ENCODE data around the gene LIN54. TPM values are rescaled to one million over a fixed set of nuclear protein-coding genes. Genes with fewer than 3 reads are reported as not detected.
A peak's percentile ranks its signal among the peaks of the same experiment; 100 is the strongest.

Gene LIN54
- total and polyA plus RNA-seq, 8 donors: 1.1 to 5.7 (median 3.1) TPM

DNA sequence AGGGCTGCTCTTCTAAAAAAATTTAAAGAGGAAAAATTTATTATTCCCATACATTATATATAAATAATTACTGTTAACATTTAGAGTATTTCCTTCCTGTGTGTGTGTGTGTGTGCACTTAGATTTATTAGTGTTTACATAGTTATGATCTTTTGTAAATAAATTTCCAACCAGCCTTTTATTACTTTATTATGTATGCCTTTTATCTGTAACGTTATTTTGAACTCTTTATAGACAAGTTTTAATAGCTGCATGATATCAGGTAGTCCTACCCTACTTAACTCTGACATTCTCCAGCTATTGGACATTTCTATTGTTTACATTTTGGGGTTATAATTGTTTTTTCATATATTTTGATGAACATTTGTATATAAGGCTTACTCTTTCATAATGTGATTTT, 101.3 kb downstream of the LIN54 start:
- intact Hi-C loops (cut with DNase I): no loop called here
- Histone ChIP-seq H3K27ac (no peak overlapping the region), H3K9me3 (no peaks in the 10 kb centered on the region), H3K4me3 (no peak overlapping the region), H3K27me3 (no peaks in the 10 kb centered on the region), H3K4me1 (peaks cover 0 to 3% (median 0%) of the 10 kb centered on the region in 3 donors), H3K36me3 (no peaks in the 10 kb centered on the region)
- DNase-seq: no peak
- TF ChIP-seq, protein P1, sequence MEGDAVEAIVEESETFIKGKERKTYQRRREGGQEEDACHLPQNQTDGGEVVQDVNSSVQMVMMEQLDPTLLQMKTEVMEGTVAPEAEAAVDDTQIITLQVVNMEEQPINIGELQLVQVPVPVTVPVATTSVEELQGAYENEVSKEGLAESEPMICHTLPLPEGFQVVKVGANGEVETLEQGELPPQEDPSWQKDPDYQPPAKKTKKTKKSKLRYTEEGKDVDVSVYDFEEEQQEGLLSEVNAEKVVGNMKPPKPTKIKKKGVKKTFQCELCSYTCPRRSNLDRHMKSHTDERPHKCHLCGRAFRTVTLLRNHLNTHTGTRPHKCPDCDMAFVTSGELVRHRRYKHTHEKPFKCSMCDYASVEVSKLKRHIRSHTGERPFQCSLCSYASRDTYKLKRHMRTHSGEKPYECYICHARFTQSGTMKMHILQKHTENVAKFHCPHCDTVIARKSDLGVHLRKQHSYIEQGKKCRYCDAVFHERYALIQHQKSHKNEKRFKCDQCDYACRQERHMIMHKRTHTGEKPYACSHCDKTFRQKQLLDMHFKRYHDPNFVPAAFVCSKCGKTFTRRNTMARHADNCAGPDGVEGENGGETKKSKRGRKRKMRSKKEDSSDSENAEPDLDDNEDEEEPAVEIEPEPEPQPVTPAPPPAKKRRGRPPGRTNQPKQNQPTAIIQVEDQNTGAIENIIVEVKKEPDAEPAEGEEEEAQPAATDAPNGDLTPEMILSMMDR (IDR thresholded peaks at IDR 0.05): no peak
- peak; percentile 13 for FAIRE-seq
- ATAC-seq: no peak
- WGBS, 2 donors: 15 to 32% methylated on average over 1 of the region's 1 CpG

- 91 to 96% methylated on average over 3 of the region's 3 CpGs for WGBS, 2 donors
- DNase-seq (no peak), ATAC-seq (no peak), FAIRE-seq (no peak)
- no peak overlapping the region for H3K27ac ChIP-seq
- intact Hi-C loops (cut with DNase I): no loop called here
- no peaks in the 10 kb centered on the region for H3K9me3 ChIP-seq
- TF ChIP-seq, protein P1 (IDR thresholded peaks at IDR 0.05): no peak
- H3K4me1 ChIP-seq: peaks cover 0 to 3% (median 0%) of the 10 kb centered on the region in 3 donors
- H3K36me3 ChIP-seq: no peaks in the 10 kb centered on the region
- no peak overlapping the region for H3K4me3 ChIP-seq
- H3K27me3 ChIP-seq: no peaks in the 10 kb centered on the region
Observed at GRCh38 chr4:82906469-82906868, 104.2 kb downstream of the LIN54 start.

- no peak for ATAC-seq
- H3K9me3 ChIP-seq: no peaks in the 10 kb centered on the region
- no peak for DNase-seq
- H3K27ac ChIP-seq: no peak overlapping the region
- H3K4me1 ChIP-seq: peaks cover 0 to 3% (median 0%) of the 10 kb centered on the region in 3 donors
- intact Hi-C loops (cut with DNase I): no loop called here
- TF ChIP-seq, protein P1 (IDR thresholded peaks at IDR 0.05): no peak
- 85 to 86% methylated on average over 2 of the region's 2 CpGs for WGBS, 2 donors
- no peak for FAIRE-seq
- H3K27me3 ChIP-seq: no peaks in the 10 kb centered on the region
- no peak overlapping the region for H3K4me3 ChIP-seq
- no peaks in the 10 kb centered on the region for H3K36me3 ChIP-seq
Observed at GRCh38 chr4:82905205-82905604, 105.4 kb downstream of the LIN54 start.

DNA sequence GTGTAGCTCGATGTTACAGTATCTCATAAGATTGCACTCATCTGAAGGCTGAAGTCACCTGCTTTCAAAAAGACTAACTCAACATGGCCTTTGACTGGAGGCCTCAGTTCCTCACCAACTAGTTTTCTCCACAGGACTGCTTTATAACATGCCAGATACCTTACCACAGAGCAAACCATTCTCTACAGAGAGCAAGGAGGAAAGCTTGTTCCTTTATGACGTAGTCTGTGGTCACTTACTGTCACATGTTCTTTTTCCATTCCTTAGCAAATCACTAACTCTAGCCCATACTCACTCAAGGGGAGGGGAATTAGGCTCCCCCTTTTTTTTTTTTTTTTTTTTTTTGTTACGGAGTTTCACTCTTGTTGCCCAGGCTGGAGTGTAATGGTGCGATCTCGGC, 106.9 kb downstream of the LIN54 start:
- WGBS, 2 donors: 93 to 96% methylated on average over 5 of the region's 5 CpGs
- FAIRE-seq (no peak), DNase-seq (no peak), ATAC-seq (no peak)
- Histone ChIP-seq H3K36me3 (no peaks in the 10 kb centered on the region), H3K4me1 (peaks cover 0 to 4% (median 3%) of the 10 kb centered on the region in 3 donors), H3K9me3 (no peaks in the 10 kb centered on the region), H3K27me3 (no peaks in the 10 kb centered on the region), H3K27ac (no peak overlapping the region), H3K4me3 (no peak overlapping the region)
- intact Hi-C loops (cut with DNase I): no loop called here
- TF ChIP-seq, protein P1 (IDR thresholded peaks at IDR 0.05): no peak

DNA sequence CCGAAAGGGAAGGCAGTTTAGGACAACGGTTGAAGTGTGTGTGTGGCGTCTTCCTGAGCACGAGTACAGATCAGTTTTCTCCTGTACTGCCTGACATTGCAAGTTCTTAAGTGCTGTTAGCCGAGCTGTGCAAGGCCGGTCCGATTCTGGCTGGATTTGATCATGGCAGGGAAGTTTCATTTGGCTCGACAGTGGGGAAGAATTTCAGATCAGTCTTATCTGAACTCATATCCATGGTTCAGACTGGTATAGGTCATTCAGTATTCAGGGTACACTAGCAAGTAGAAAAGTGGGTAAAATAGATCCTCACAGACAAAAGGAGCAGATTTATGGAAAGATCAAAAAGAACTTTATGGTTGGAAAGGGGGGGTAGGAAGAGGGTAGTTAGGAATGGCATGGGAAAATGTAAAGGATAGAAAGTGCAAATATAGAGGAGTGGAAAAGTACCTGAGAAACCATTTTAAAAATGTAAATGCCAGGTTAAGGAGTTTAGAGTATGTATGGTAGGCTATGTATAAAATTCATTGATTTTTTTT, 109.4 kb downstream of the LIN54 start:
- ATAC-seq (peak in 2 of 4 donors; percentile 0 to 7), DNase-seq (no peak), FAIRE-seq (no peak)
- Histone ChIP-seq H3K4me1 (peaks cover 8 to 23% (median 17%) of the 10 kb centered on the region in 3 donors), H3K27ac (peak overlapping the region; percentile 99 to 100 (median 99)), H3K36me3 (no peaks in the 10 kb centered on the region), H3K4me3 (peak overlapping the region; percentile 44 to 76 (median 58)), H3K27me3 (no peaks in the 10 kb centered on the region), H3K9me3 (no peaks in the 10 kb centered on the region)
- TF ChIP-seq, protein P1 (IDR thresholded peaks at IDR 0.05): no peak
- WGBS, 2 donors: 1% methylated on average over 8 of the region's 8 CpGs
- intact Hi-C loops (cut with DNase I): no loop called here

Data from pancreas (tissue), 10 donors.